Mesendoderm (in vitro differentiated cells): Measurements from ENCODE around the gene SLC35B4.

Experiments used
- DNase-seq: peaks from one replicate; pipeline ENCODE4 v3.0.0; 2013
- H2AK5ac ChIP-seq: 2 replicates; pipeline ENCODE4 v1.6.1; 2013; ENCODE audit warnings: low read length, inconsistent platforms
- H2BK120ac ChIP-seq: 2 replicates; pipeline ENCODE4 v1.6.1; 2013; ENCODE audit warnings: low read depth, mild to moderate bottlenecking, low read length, moderate library complexity, mixed read lengths
- H2BK15ac ChIP-seq: replicated peaks from 2 replicates; pipeline ENCODE4 v1.6.1; 2013; ENCODE audit warnings: low read depth, mild to moderate bottlenecking, moderate library complexity
- H2BK5ac ChIP-seq: 2 replicates; pipeline ENCODE4 v1.6.1; 2013; ENCODE audit warnings: low read length, inconsistent platforms
- H3K18ac ChIP-seq: 2 replicates; pipeline ENCODE4 v1.6.1; 2013; ENCODE audit warnings: mild to moderate bottlenecking, low read length, mixed read lengths
- H3K23ac ChIP-seq: one replicate; pipeline ENCODE4 v1.6.1; 2013; ENCODE audit warnings: low read length
- H3K27ac ChIP-seq: 2 replicates; pipeline ENCODE4 v1.5.1; 2013; ENCODE audit warnings: low read depth, mild to moderate bottlenecking, inconsistent platforms, low read length, moderate library complexity
- H3K27me3 ChIP-seq: 2 replicates; pipeline ENCODE4 v1.6.1; 2013; ENCODE audit warnings: low read length, control low read depth, mild to moderate bottlenecking, inconsistent platforms; ENCODE audit not compliant: insufficient read depth, poor library complexity
- H3K36me3 ChIP-seq: 2 replicates; pipeline ENCODE4 v1.6.1; 2013; ENCODE audit warnings: low read length, inconsistent platforms; ENCODE audit not compliant: control insufficient read depth, insufficient read depth
- H3K4ac ChIP-seq: one replicate; pipeline ENCODE4 v1.6.1; 2013; ENCODE audit warnings: low read depth, mild to moderate bottlenecking, low read length, moderate library complexity
- H3K4me1 ChIP-seq: 2 replicates; pipeline ENCODE4 v1.6.1; 2013; ENCODE audit warnings: low read depth, low read length, inconsistent platforms; ENCODE audit not compliant: control insufficient read depth
- H3K4me2 ChIP-seq: 2 replicates; pipeline ENCODE4 v1.6.1; 2013; ENCODE audit warnings: low read length
- H3K4me3 ChIP-seq: 2 replicates; pipeline ENCODE4 v1.5.1; 2013; ENCODE audit warnings: mild to moderate bottlenecking, low read length
- H3K56ac ChIP-seq: one replicate; pipeline ENCODE4 v1.6.1; 2013; ENCODE audit warnings: low read length
- H3K79me1 ChIP-seq: 2 replicates; pipeline ENCODE4 v1.6.1; 2013; ENCODE audit warnings: low read length, inconsistent platforms
- H3K79me2 ChIP-seq: 2 replicates; pipeline ENCODE4 v1.6.1; 2013; ENCODE audit warnings: mild to moderate bottlenecking, low read length; ENCODE audit not compliant: control insufficient read depth, insufficient read depth
- H3K9ac ChIP-seq: 2 replicates; pipeline ENCODE4 v1.6.1; 2013; ENCODE audit warnings: low read length, inconsistent platforms
- H4K5ac ChIP-seq: one replicate; pipeline ENCODE4 v1.6.1; 2013; ENCODE audit warnings: low read length
- H4K8ac ChIP-seq: one replicate; pipeline ENCODE4 v1.6.1; 2013; ENCODE audit warnings: low read depth, mild to moderate bottlenecking, control low read depth, low read length, moderate library complexity
- WGBS: extraction: QIAGEN DNeasy Blood & Tissue Kit; methylation state at CpG from one replicate; pipeline ENCODE4 v1.1.7; 2013; ENCODE audit warnings: low lambda C conversion rate, missing lambda C conversion rate; ENCODE audit not compliant: insufficient coverage; ENCODE audit errors: extremely low coverage; 5-methylcytosine and 5-hydroxymethylcytosine counted together

The SLC35B4 gene

GRCh38 chr7:134246761-134247160, 70.0 kb downstream of the SLC35B4 start:
- no CpG with 5 or more reads among the region's 2 CpGs for WGBS
- no peak overlapping the region for H2BK15ac ChIP-seq
- H3K79me1 ChIP-seq, result no peaks in the 10 kb centered on the region
- no peaks in the 10 kb centered on the region for H3K36me3 ChIP-seq
- no peak overlapping the region for H4K8ac ChIP-seq
- no peak overlapping the region for H2BK120ac ChIP-seq
- H3K9ac ChIP-seq, result no peak overlapping the region
- DNase-seq, result no peak
- H3K56ac ChIP-seq, result no peak overlapping the region
- H2AK5ac ChIP-seq, result no peak overlapping the region
- H3K4me1 ChIP-seq, result no peaks in the 10 kb centered on the region
- no peaks in the 10 kb centered on the region for H3K79me2 ChIP-seq
- no peak overlapping the region for H3K4me3 ChIP-seq
- H3K18ac ChIP-seq, result no peak overlapping the region
- no peaks in the 10 kb centered on the region for H3K27me3 ChIP-seq
- H4K5ac ChIP-seq, result no peak overlapping the region
- H3K23ac ChIP-seq, result no peak overlapping the region
- H3K27ac ChIP-seq, result no peak overlapping the region
- no peak overlapping the region for H2BK5ac ChIP-seq
- no peak overlapping the region for H3K4me2 ChIP-seq
- no peak overlapping the region for H3K4ac ChIP-seq

- no CpG with 5 or more reads among the region's 3 CpGs for WGBS
- Histone ChIP-seq H2AK5ac (no peak overlapping the region), H3K4me1 (no peaks in the 10 kb centered on the region), H3K4ac (no peak overlapping the region), H3K56ac (no peak overlapping the region), H3K23ac (no peak overlapping the region), H2BK15ac (no peak overlapping the region), H4K5ac (no peak overlapping the region), H3K18ac (no peak overlapping the region), H3K9ac (no peak overlapping the region), H3K79me2 (no peaks in the 10 kb centered on the region), H3K4me3 (no peak overlapping the region), H3K27ac (no peak overlapping the region), H3K4me2 (no peak overlapping the region), H4K8ac (no peak overlapping the region), H3K36me3 (no peaks in the 10 kb centered on the region), H3K27me3 (no peaks in the 10 kb centered on the region), H3K79me1 (no peaks in the 10 kb centered on the region), H2BK120ac (no peak overlapping the region), H2BK5ac (no peak overlapping the region)
- no peak for DNase-seq
Observed at GRCh38 chr7:134246347-134246746, 70.4 kb downstream of the SLC35B4 start.

- Histone ChIP-seq H3K23ac (no peak overlapping the region), H3K18ac (no peak overlapping the region), H3K4me2 (no peak overlapping the region), H3K79me2 (no peaks in the 10 kb centered on the region), H2BK5ac (no peak overlapping the region), H3K27ac (no peak overlapping the region), H3K4me1 (no peaks in the 10 kb centered on the region), H3K4ac (no peak overlapping the region), H3K79me1 (no peaks in the 10 kb centered on the region), H3K27me3 (no peaks in the 10 kb centered on the region), H4K5ac (no peak overlapping the region), H2AK5ac (no peak overlapping the region), H4K8ac (no peak overlapping the region), H2BK120ac (no peak overlapping the region), H3K9ac (no peak overlapping the region), H3K36me3 (no peaks in the 10 kb centered on the region), H2BK15ac (no peak overlapping the region), H3K4me3 (no peak overlapping the region), H3K56ac (no peak overlapping the region)
- WGBS, result no CpG with 5 or more reads among the region's 2 CpGs
- no peak for DNase-seq
Observed at GRCh38 chr7:134245253-134245652, 71.5 kb downstream of the SLC35B4 start.
